ENCODE data around the gene MOSPD2.

MOSPD2 gene

DNA sequence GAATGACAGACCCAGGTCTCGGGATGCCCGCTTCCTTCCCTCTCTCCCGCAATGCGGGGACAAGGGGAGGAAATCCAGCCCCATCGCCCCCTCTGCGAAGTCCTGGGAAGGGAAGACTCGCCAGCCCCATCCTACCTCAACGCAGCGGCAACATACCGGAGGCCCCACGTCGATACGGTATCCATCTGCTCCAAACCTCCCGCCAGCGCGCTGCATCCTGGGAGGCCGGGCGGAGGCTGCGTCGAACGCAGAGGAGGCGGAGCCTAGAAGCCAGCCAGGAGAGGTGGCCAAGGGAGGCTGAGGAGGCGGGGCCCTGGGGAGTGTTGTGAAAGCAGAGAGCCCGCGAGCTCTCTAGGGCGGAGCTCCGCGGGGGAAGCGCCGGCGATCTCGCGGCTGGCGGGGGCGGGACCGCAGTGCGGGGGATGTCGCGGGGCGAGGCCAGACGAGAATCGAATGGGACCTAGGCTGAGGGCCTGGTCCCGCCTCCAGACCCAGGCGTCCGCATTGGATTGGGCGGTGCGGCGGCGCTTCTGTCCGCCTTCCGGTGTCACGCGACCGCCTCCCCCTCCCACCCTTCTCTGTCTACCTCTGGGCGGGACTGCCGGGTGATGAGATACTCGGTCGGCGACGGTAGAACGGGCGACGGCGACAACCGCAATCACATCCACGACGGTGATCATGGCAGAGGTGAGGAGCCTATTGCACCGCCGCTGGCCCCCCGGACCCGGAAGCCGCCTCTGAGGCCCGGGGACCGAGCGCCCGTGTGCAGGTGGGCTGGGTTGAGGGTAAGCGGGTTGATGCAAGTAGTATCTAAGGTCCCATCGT is at the start of gene MOSPD2, which contains the start of gene FANCB:
MOSPD2 (plus strand) TSS at position 571 of the 825 bp plus-strand sequence; CDS start at position 679, 108 bp downstream.
FANCB (minus strand) TSS at position 219 of the 825 bp plus-strand sequence. CDS start 7,559 bp downstream, outside the sequence.
- DNase-seq (ENCODE audit: extremely low read depth in 1 of 2, low read depth in 1 of 2): peak; percentile 85 to 91

DNA sequence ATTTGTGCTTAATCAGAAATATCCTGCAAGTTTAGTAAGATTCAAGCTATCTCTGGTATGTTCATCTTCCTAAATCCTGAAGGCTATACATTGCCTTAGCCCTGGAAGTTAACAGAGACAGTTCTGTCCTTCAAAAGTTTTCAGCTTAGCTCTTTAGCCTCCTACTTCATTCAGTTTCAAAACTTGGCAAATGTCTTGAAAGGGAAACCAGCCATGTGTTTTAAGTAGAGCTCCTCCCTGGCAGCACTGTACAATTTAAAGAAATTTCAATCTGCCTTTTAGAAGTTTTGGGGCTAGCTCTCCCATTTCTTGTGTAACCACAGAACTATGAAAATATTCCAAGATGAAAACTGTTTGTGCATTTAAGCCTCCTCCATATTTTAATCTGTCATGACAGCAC is 47.4 kb upstream of the MOSPD2 start:
- DNase-seq (ENCODE audit: extremely low read depth in 1 of 2, low read depth in 1 of 2): no peak

DNA sequence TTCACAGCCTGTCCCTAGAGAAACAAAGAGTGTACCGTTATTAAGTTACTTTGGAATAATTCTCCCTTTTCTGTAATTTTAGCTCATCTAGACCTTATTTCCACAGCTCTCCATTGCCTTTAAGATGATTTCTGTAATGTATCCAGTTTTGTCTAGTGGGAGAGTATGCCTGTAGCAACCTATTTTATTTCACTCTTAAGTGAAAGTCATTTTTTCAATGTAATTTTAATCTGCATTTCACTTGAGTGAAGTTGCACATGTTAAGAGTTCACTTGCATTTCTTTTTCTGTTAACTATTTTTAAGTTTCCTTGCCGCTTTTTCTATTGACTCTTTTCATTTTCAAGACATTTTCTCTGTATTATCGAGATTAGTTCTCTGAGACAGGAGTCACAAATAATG is 46.9 kb upstream of the MOSPD2 start:
- no peak for DNase-seq (ENCODE audit: extremely low read depth in 1 of 2, low read depth in 1 of 2)

DNA sequence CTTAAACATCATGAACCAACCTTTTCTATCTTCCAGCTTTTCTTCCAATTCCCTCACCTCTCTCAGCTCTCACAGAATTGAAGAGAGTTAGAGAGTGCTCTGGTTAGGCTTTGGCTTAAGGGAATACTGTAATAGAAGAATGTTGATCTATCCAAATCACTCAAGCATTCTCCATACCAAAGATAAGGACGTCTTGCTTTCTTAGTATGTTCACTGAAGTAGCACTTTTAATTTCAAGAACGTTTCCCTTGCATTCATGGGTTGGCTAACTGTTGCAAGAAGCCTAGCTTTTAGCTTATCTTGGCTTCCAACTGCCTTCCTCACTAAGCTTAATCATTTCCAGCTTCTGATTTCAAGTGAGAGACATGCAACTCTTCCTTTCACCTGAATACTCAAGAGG is 43.6 kb upstream of the MOSPD2 start:
- no peak for DNase-seq (ENCODE audit: extremely low read depth in 1 of 2, low read depth in 1 of 2)

DNA sequence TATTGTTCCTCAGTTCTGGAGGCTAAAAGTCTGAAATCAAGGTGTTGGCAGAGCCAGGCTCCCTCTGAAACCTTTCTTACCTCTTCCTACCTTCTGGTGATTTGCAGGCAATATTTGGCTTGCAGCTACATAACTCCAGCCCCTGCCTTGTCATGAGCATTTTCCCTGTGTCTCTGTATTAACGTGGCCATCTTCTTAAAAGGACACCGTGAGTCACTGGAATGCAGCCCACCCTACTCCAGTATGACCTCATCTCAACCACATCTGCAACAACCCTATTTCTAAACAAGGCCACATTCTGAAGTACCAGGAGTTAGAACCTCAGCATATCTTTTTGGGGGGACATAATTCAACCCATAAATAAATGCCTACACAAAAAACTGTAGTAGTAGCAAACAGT is 41.1 kb upstream of the MOSPD2 start:
- DNase-seq (ENCODE audit: extremely low read depth in 1 of 2, low read depth in 1 of 2): no peak

DNA sequence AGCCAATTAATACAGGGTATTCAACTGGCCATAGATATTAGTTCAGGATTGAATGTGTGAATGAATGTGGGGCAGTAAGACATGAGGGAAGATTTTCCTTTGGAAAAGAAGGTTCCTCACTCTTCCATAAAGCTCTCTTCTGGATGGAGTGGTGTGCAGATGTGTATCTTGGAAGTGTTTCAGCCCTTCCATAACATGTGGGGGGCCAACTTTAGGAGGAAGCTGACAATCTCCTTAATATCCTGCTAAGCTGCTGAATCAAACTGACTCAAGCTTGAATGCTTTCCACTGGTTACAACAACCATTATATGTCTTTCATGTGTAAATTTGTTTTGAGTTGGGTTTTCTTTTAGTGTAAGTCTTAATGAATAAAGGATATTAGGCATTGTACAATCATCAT is 40.6 kb upstream of the MOSPD2 start:
- no peak for DNase-seq (ENCODE audit: extremely low read depth in 1 of 2, low read depth in 1 of 2)

DNA sequence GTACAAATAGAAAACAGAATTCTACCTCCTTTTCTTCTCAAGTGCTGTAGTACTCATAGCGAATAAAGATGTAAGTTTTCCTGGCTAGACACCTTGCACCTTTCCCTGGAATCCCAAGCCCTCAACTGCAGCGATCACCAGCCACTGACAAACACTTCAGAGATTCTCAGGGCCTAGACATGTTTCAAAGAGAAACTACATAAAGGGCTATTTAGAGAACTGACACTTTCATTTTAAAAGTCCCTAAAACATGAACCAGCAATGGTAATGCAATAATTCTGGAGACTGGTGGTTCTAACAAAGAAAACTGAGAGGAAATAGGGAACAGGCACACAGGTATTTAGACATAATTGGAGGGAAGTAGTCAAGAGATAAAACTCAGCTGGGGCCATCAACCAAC is 36.1 kb upstream of the MOSPD2 start:
- DNase-seq (ENCODE audit: extremely low read depth in 1 of 2, low read depth in 1 of 2): no peak

DNA sequence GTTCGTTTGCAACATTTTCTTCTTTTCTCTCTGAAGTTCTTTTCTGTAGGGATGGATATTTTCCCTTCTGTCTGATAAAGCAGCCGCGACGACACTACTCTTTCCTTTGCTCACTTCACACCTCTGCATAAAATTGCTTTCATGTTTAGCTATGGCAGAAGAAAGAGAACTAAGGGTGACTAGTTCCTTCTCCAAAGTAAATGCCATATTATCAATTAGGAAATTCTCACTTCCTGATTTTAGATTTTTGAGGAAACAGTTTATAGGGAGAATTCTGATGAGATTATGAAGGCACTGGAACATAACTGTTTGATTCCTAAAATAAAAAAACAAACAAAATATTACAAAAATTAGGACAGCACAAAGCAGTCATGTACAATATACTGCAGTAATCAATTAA is 29.6 kb upstream of the MOSPD2 start:
- DNase-seq (ENCODE audit: extremely low read depth in 1 of 2, low read depth in 1 of 2): no peak

DNA sequence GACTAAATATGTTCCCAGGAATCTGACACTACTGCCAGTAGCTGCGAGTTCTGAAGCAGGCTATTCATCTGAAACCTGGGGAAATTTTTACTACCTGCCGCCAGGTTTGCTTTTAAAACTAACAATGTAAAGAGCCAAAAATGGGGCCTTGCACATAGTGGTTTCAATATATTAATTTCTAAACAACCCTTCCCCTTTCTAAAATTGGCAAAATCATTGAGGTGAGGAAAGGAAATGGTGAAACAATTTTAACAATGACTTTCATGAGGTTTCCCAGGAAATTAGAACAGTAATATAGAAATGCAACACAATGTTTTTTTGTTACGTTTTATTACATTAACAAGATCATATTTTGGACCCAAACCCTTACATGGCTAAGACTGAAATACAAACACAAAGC is 21.7 kb upstream of the MOSPD2 start:
- DNase-seq (ENCODE audit: extremely low read depth in 1 of 2, low read depth in 1 of 2): no peak

DNA sequence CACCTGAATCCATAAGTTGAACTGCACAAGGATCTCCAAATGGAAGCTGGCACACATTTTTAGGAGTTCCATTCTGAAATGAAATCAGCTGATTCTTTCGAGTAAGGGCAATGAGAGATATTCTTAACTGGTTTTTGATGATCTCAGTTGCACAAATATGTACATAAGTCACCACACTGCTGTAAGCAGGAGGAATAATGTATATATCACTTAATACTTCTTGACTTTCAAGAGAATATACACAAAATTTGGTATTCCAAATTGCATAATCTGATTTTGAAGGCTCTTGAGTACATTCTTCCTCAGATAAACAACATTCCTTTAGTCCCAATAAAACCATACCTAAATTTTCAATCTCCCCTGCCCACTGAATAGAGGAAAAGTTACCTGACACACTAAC is 8.6 kb upstream of the MOSPD2 start:
- no peak for DNase-seq (ENCODE audit: extremely low read depth in 1 of 2, low read depth in 1 of 2)

DNA sequence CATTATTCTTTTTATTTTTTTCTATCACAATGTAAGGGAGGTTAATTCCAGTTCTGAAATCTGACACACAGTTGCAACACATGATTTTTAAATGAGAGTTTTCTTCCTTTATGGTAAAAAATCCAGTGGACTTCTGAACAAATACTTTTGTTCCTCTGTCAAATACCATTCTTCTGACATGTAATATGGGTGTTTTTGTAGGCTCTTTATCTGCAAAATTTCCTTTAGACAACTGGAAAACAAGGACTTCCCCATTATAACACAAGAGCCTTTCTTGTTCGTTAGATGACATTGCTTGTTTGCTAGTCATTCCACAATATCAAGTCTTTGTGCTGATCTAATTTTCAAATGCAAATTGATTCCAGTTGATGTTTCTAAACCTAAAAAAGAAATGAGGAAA is 8.0 kb upstream of the MOSPD2 start:
- no peak for DNase-seq (ENCODE audit: extremely low read depth in 1 of 2, low read depth in 1 of 2)

DNA sequence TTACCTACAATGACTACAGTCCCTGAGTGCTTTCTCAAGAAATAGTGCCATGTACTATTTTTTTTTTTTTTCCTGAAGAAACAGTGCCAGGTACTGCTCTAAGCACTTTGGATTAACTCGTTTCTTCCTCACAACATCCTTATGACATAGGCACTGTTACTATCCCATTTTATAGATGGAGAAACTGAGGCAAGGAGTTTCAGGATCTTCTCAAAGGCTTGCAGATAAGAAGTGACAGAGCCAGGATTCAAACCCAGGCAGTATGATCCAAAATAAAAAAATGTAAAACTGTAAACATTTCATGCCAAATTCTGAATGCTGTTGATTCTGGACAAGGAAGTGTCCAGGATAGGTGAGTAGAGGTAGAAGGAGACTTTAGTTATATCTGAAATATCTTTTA is 1.5 kb upstream of the MOSPD2 start:
- DNase-seq (ENCODE audit: extremely low read depth in 1 of 2, low read depth in 1 of 2): no peak

DNA sequence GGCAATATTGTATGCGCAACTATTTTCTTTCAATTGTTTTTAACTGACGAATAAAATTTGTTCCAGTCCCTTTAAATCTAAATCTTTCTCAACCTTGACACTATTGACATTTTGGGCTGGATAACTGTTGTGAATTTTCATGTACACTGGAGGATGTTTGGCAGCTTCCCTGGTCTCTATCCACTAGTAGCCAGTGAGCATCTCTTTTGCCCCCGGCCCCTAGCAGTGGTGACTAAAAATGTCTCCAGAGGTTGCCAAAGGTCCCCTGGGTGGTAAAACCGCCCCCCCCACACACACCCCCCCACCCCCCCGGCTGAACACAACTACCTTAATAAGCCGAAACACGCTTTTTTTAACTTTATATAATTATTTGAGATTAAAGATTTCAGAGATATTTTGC is 866 bp upstream of the MOSPD2 start:
- no peak for DNase-seq (ENCODE audit: extremely low read depth in 1 of 2, low read depth in 1 of 2)

DNA sequence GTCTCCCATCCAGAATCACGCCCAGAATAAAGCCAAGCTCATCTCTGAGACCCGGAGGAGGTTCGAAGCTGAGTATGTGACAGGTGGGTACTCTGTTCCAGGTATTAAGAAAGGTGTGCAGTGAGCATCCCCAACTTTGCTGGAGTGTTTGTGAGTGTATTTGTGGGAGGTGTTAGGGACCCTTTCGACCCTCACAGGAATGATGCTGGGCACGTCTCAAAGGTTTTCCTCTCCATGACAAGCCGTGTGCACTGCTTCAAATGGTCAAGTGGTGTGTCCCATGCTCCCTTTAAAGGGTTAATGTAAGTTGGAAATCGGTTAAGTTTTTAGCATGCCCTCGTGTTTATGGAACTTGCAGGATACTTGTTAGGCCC is 442 bp downstream of the MOSPD2 start:
- DNase-seq (ENCODE audit: extremely low read depth in 1 of 2, low read depth in 1 of 2): no peak

DNA sequence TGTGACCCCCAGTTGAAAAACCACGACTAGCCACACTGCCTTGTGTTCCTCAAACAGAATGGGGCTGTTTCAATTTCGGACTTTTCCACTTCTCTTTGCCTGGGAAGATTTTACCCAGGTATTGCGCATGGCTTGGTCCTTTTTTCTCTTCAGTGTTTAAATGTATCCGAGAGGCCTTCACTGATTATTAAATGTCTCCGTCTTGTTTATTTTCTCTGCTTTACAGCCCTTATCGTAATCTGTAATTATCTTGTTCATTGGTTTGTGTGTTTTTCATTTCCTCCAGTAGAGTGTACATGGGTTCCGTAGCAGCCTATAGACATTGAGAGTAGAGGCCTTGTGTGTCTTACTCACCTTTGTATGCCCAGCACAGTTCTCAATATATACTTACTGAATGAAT is 2.4 kb downstream of the MOSPD2 start:
- no peak for DNase-seq (ENCODE audit: extremely low read depth in 1 of 2, low read depth in 1 of 2)

DNA sequence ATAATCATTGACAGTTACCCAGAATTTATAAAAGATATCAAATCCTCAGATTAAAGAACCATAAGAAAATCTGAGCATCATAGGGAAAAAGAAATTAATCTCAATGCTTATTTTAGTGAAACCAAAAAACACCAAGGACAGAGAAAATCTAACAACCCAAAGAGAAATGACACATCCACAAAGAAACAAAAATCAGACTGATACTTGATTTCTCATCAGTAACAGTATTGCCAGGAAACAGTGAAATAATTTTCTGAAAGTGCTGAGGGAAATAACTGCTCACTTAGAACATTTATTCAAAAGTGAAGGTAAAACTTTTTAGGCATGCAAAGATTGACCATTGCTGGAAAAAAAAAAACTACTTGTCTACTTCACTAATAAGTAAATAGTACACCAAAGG is 10.6 kb downstream of the MOSPD2 start:
- DNase-seq (ENCODE audit: extremely low read depth in 1 of 2, low read depth in 1 of 2): no peak

DNA sequence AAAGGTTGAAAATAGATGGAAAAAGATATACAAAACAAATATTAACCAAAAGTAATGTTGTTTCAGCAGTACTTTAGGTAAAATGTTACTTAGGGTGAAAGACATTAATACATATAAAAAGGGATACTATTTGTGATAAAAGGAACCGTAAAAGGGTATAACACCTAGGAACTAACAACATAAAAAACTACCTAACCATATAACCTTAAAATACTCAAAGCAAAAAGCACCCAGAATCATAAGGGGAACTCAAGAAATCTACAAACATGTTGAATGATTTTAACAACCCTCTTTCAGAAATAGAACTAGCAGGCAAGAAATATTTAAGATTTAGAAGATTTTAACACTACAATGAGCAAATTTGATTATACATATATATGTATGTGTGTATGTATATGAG is 11.5 kb downstream of the MOSPD2 start:
- no peak for DNase-seq (ENCODE audit: extremely low read depth in 1 of 2, low read depth in 1 of 2)

DNA sequence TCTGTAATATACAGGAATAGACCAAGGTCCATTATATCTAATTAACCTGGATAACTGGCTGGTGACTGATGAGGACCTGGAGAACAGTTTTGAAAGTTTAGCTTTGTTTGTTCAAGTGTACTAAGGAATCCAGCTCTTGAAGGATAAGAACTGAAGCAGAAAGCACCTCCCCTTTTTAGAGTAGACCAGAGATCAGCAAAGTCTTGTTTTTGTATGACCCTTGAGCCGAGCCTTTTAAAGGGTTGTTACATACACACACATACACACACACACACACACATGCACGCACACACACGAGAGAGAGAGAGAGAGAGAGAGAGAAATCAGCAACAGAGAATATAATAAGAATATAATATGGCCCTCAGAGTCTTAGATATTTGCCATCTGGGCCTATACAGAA is 13.0 kb downstream of the MOSPD2 start:
- DNase-seq (ENCODE audit: extremely low read depth in 1 of 2, low read depth in 1 of 2): no peak

DNA sequence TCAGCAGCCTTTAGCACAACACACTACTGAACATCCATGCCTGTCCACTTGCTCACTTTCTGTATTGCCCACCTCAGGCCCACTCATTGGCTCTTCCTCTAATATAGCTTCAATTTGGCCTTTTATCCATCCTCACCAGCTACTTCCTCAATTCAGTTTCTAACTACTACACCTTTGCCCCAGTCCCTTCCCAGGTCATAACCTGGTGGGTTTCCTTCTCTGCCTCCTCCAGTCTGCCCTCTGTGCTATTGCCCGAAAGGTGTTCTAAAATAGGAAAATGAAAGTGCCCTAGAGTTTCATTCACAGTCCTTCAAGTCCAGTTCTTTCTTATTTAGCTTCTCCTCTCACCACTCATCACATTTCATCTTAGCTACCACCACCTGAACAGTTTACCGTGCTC is 23.1 kb downstream of the MOSPD2 start:
- DNase-seq (ENCODE audit: extremely low read depth in 1 of 2, low read depth in 1 of 2): no peak

DNA sequence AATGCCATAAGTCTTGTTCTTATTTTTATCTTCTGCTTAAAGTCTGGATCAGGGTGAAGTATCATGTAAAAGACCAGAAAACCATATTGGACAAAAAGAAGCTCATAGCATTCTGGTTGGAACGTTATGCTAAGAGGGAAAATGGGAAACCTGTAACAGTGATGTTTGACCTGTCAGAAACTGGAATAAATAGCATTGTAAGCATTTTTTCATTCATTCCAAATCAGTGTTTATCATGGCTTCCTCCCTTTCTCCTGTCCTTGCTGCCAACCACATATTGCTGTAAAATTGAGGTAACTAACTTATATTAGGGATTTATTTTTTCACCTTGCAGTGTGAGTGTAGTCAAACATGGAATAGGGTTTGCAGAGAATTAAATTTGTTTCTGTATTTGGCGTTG is 23.8 kb downstream of the MOSPD2 start:
- DNase-seq (ENCODE audit: extremely low read depth in 1 of 2, low read depth in 1 of 2): no peak

DNA sequence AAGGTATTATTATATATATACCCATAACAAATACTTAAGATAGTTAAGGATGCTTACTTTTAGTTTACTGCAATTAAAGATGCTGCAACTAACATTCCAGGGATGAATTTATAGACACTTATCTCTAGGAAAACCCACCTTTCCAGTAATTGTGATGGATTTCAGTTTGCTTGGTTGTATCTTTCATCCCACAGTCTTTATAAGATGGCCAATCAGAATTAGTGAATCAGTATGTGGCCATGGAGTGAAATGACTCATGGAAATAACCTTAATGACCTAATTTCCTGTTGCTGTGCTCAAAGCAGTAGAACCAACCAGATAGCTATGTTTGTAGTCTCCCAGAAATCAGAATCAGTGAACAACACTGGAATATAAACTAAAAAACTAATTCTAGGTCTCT is 26.4 kb downstream of the MOSPD2 start:
- no peak for DNase-seq (ENCODE audit: extremely low read depth in 1 of 2, low read depth in 1 of 2)

DNA sequence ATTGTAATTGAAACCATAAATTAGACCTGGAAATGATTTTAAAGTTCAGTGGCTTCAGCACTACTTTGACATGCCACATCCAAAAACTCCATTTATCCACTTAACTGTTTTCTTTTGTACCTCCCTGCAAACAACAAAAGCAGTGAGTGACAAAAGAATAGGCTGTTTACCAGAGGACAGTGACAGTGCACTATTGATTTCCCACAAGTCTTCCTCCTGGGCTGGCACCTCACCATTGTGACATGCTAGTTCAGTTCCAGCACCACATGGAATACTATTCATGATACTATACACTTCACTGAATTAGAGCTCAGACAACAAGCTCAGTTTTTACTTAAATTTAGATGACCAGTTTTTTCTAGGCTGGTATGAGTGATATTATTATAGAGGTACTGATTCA is 29.3 kb downstream of the MOSPD2 start:
- DNase-seq (ENCODE audit: extremely low read depth in 1 of 2, low read depth in 1 of 2): no peak

DNA sequence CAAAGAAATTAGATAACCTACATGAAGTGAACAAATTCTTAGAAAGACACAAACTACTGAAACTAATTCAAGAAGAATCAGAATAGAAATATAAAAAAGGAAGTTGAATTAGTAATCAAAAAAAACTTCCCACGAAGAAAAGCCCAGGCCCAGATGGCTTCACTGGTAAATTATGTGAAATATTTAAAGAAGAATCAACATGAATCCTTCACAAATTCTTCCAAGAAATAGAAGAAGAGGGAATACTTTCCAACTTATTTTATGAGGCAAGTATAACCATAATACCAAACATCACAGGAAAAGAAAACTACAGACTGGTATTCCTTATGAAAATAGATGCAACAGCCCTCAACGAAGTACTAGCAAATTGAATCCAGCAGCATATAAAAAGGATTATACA is 30.7 kb downstream of the MOSPD2 start:
- DNase-seq (ENCODE audit: extremely low read depth in 1 of 2, low read depth in 1 of 2): no peak
